Lower leg skin (tissue), 3 donors: ENCODE results near the gene MSL2.

ENCODE experiments used
- CTCF ChIP-seq, 3 donors: fragments of 450-650 bp; IDR thresholded peaks; one replicate each; pipeline ENCODE4 v1.5.1; 2016; ENCODE audit warnings: antibody characterized with exemption in 3 of 3, mild to moderate bottlenecking in 3 of 3, moderate library complexity in 2 of 3
- POLR2A ChIP-seq, 2 donors: fragments of 450-650 bp; IDR thresholded peaks; one replicate each; pipeline ENCODE4 v1.6.1; 2016 to 2017; ENCODE audit warnings: antibody characterized with exemption in 2 of 2, mild to moderate bottlenecking in 1 of 2, moderate library complexity in 1 of 2

DNA sequence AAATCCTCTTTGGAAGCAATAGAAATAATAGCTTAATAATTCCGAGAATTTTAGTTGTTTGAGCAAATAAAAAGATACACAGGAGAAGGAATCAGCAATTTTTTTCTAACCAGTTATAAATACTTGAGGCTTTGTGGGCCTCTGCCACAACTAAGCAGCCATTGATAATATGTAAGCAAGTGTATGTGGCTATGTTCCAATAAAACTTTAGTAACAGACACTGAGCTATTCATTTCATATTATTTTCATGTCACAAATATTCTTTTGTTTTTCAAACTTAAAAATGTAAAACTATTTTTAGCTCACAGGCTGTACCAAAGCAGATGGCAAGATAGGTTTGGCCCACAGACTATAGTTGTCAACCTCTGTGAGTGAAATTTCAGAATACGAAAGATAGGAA is 85.7 kb downstream of the MSL2 start:
- TF ChIP-seq POLR2A (IDR thresholded peaks at IDR 0.05) (no peak), CTCF (IDR thresholded peaks at IDR 0.05) (no peak)
